HG03432 (cell line): Measurements from ENCODE around the gene IGF1R.

Experiments
- ATAC-seq: cut with Tn5 transposase; IDR thresholded peaks from one replicate; pipeline ENCODE4 v1.9.1; 2021; ENCODE audit warnings: mild to moderate bottlenecking, moderate library complexity; ENCODE audit not compliant: unreplicated experiment

The IGF1R gene

DNA sequence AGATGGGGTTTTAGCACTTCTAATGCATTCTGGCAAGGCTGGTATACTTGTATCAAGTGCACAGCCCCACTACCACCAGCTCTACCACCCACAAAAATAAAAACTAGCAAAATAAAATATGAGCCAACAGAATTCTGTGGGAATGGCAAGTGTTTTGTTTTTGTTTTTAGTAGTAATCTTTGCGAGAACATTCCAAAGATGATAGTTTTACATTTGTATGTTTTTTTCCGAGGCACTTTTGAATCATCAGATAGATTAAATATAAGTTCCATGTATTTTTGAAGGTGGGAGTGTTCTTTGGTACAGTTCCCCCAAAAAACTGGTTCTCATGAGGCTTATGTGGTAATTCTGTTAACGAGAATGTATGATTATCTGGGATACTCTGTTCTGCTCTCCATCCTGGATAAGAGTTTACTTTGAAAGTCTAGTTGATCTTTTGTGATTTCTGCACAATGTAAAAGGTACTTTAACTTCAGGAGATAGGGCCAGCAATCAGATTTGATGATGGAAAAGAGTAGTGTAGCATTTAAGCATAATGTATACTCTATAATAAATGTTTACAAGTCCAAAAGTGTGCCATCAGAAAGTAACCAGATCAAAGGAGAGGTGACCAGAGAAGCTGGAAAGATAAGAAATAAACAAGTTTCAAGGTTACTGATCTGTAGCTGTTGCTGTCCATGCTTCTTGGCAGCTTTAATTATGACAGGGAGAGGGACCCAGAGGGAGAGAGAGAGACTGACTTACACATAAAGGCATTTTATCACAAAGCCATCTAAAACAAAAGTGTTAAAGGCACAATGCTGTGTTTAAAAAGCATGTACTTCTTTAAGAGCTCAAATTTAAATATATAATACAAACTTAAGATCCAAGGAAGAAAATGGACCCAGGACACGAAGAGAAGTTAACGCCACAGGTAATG, 228.4 kb downstream of the IGF1R start:
- no peak for ATAC-seq

GRCh38 chr15:98878172-98878571, 229.8 kb downstream of the IGF1R start:
- ATAC-seq, result no peak

GRCh38 chr15:98878862-98879261, 230.5 kb downstream of the IGF1R start:
- ATAC-seq, result no peak

DNA sequence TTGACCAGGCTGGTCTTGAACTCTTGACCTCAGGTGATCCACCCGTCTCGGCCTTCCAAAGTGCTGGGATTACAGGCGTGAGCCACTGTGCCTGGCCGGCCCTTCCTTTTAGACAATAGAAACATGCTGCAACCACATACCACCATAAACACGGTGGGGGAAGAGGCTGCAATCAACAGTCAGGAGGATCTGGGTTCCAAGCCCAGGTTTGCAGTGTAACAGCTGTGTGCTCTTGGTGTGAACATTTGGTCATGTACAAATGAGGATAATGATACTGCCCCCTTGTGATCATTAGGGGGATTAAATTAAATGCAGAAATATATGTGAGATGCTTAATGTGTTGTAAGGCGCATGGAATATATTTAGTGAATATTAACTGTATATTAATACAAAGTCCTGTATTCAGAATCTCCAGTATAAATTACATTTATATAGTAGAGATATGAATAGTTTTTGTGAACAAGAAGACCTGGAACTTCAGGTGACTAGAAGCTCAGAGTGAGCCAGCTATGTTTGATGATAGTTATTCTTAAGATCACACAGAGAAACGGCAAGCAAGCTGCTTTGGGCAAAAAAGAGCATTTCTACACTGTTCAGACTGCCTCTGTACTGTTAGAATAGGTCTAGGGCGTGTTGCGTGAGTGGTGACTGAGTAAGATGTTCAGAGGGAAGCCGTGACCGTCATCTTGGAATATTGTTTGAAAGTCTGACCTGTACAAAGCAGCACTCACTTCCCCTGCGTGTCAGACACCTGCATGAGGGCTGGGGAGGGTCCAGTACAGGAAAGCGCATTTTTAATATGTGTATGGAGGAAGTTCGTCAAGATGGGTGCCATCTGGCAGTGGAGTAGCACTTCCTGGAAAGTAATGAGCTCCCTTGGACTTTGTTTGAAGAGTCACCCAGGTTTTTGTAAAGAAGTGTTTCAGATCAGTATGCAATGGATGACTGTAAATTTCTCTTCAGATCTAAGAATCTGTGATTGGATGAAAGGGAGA, 233.5 kb downstream of the IGF1R start:
- ATAC-seq, result peak; percentile 77

DNA sequence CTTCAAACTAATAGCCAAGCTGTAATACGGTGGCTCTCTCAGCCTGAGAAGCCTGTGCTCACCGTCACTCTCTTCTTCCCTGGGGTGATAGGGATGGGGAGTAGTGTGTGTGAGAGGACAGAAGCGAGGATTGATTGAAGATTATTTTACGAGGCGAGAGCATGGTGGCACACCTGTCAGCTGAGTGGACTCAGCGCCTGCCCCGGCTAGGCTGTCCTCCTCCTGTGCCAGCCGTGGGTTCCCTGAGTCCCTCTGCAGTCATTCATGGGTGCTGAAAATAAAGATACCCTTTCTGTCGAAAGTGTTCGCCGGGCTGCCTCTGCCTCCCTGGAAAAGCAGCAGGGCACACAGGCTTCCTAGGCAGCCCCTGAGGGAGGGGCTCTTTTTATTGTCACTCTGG, 235.1 kb downstream of the IGF1R start:
- ATAC-seq, result no peak

- no peak for ATAC-seq
Measured at GRCh38 chr15:98884894-98885293, 236.6 kb downstream of the IGF1R start.

DNA sequence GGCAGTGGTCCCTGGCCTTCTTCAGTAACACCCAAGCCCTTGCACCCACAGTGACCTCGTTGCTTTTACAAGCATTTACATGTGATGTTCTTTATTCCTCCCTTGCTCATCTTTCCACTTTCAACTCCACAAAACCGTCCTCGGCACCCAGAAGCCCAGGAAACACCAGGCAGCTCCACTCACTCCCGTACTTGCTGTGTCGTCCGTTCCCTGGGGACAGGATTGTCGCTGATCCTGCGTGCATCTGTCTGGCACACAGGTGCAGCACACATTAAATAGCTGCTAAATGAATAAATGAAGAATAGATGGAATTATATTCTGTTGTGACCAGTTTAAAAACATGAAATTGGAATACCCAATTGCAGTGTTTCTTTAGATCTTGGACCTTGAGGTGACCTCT, 239.6 kb downstream of the IGF1R start:
- ATAC-seq, result no peak

- ATAC-seq, result peak; percentile 53
Measured at GRCh38 chr15:98888820-98889479, 240.6 kb downstream of the IGF1R start.

- no peak for ATAC-seq
Measured at GRCh38 chr15:98889930-98890695, 241.8 kb downstream of the IGF1R start.

GRCh38 chr15:98891301-98891700, 243.0 kb downstream of the IGF1R start:
- ATAC-seq, result no peak

DNA sequence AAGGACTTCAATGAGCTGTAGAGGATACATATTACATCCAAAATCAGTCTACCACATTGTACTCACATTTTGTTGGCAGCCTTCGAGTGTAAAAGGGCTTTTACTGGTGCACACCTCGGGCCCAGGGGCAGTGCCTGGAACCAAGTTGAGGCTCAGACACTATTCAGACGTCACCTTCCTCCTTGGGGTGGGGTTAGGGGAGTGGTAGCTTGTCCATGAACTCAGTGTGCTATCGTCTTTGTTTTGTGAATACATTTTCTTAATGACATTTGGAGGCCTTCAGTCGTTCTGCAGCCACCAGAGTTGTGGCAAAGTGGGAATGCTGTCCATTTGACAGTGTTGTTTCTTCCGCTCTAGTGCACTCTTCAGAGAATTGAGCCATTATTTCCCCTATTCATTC, 245.1 kb downstream of the IGF1R start:
- ATAC-seq, result no peak

GRCh38 chr15:98894312-98894711, 246.0 kb downstream of the IGF1R start:
- no peak for ATAC-seq

- ATAC-seq, result no peak
Measured at GRCh38 chr15:98896002-98896721, 247.8 kb downstream of the IGF1R start.

GRCh38 chr15:98896802-98897732, 248.7 kb downstream of the IGF1R start:
- ATAC-seq, result no peak

- no peak for ATAC-seq
Measured at GRCh38 chr15:98898122-98898521, 249.8 kb downstream of the IGF1R start.

- ATAC-seq, result no peak
Measured at GRCh38 chr15:98899272-98900021, 251.1 kb downstream of the IGF1R start.

- no peak for ATAC-seq
Measured at GRCh38 chr15:98900356-98900755, 252.0 kb downstream of the IGF1R start.
